ENCODE data around the gene PDE6H. TPM values are rescaled to one million over a fixed set of nuclear protein-coding genes. Genes with fewer than 3 reads are reported as not detected.
A peak's percentile ranks its signal among the peaks of the same experiment; 100 is the strongest.

Gene PDE6H
- total and polyA plus RNA-seq, 12 donors, result not detected

- 82 to 88% methylated on average over 1 of the region's 1 CpG for WGBS, 2 donors
- H3K36me3 ChIP-seq, result peaks cover 0 to 43% (median 12%) of the 10 kb centered on the region in 9 donors
Observed at GRCh38 chr12:14937689-14938088, 35.2 kb upstream of the PDE6H start.

GRCh38 chr12:14938301-14938700, 34.5 kb upstream of the PDE6H start, which contains the start of gene ERP27:
Gene ERP27, minus strand, starts transcription at chr12:14938537. Its CDS starts 29 bp downstream, at chr12:14938508.
- no peaks in the 10 kb centered on the region for H3K27me3 ChIP-seq
- peaks cover 0 to 5% (median 0%) of the 10 kb centered on the region in 9 donors for H3K4me1 ChIP-seq
- intact Hi-C loops (cut with DNase I), result loop anchor here in 1 of 10 donors (10.0 kb wide), 1 partner anchor 46 kb away; no protein-coding TSS in a partner anchor
- ATAC-seq (no peak), DNase-seq (no peak)
- no peak for TF ChIP-seq CTCF (IDR thresholded peaks at IDR 0.05)
- H3K27ac ChIP-seq, result no peak within 1 kb of the TSS
- H3K4me3 ChIP-seq, result no peak within 1 kb of the TSS
- peaks cover 0 to 45% (median 12%) of the 10 kb centered on the region in 9 donors for H3K36me3 ChIP-seq
- WGBS, 2 donors, result 88 to 92% methylated on average over 3 of the region's 3 CpGs
- H3K9me3 ChIP-seq, result peaks cover 0 to 4% (median 0%) of the 10 kb centered on the region in 11 donors

More at GRCh38 chr12:14937689-14938088, 35.2 kb upstream of the PDE6H start:
- DNase-seq (no peak), ATAC-seq (no peak)
- Histone ChIP-seq H3K4me1 (peaks cover 0 to 5% (median 0%) of the 10 kb centered on the region in 9 donors), H3K9me3 (peaks cover 0 to 4% (median 0%) of the 10 kb centered on the region in 11 donors), H3K27ac (no peak overlapping the region), H3K27me3 (no peaks in the 10 kb centered on the region), H3K4me3 (no peak overlapping the region)
- peak in 1 of 9 donors; percentile 21 for TF ChIP-seq CTCF (IDR thresholded peaks at IDR 0.05)
- intact Hi-C loops (cut with DNase I), result loop anchor here in 1 of 10 donors (10.0 kb wide), 1 partner anchor 47 kb away; no protein-coding TSS in a partner anchor

GRCh38 chr12:14941369-14941768, 31.5 kb upstream of the PDE6H start:
- peaks cover 0 to 56% (median 12%) of the 10 kb centered on the region in 9 donors for H3K36me3 ChIP-seq
- 95 to 96% methylated on average over 2 of the region's 2 CpGs for WGBS, 2 donors

More at GRCh38 chr12:14941369-14941768, 31.5 kb upstream of the PDE6H start:
- ATAC-seq, result no peak
- no peak for TF ChIP-seq CTCF (IDR thresholded peaks at IDR 0.05)
- DNase-seq, result no peak
- H3K9me3 ChIP-seq, result peaks cover 0 to 4% (median 0%) of the 10 kb centered on the region in 11 donors
- no peak overlapping the region for H3K4me3 ChIP-seq
- no peak overlapping the region for H3K27ac ChIP-seq
- no peaks in the 10 kb centered on the region for H3K27me3 ChIP-seq
- intact Hi-C loops (cut with DNase I), result loop anchor here in 1 of 10 donors (10.0 kb wide), 1 partner anchor 53 kb away; no protein-coding TSS in a partner anchor
- H3K4me1 ChIP-seq, result peaks cover 0 to 12% (median 0%) of the 10 kb centered on the region in 9 donors

Measured in heart right ventricle (tissue), 16 donors.